HEK293 (cell line): ENCODE data around the gene MORN1.

Experiments
- CTCF ChIP-seq: fragments of 450-650 bp; formaldehyde crosslinking; IDR thresholded peaks from 2 replicates; pipeline ENCODE4 v1.5.1; 2016; ENCODE audit warnings: missing biosample characterization, missing genetic modification characterization
- ZNF521 ChIP-seq: fragments of 450-650 bp; formaldehyde crosslinking; IDR thresholded peaks from 2 replicates; pipeline ENCODE4 v1.5.1; 2017; ENCODE audit warnings: missing biosample characterization, mild to moderate bottlenecking, missing genetic modification characterization

- TF ChIP-seq CTCF (tag by site-specific recombination) (no peak), ZNF521 (no peak)
Observed at GRCh38 chr1:2318314-2319278, 72.8 kb downstream of the MORN1 start.
